ENCODE results near the gene PJA2.
"Not testable (repeated sequence)": the region's sequence is repeated elsewhere in the genome, so short reads cannot be mapped to it uniquely, and the experiment has no call there.

PJA2 gene, protein sequence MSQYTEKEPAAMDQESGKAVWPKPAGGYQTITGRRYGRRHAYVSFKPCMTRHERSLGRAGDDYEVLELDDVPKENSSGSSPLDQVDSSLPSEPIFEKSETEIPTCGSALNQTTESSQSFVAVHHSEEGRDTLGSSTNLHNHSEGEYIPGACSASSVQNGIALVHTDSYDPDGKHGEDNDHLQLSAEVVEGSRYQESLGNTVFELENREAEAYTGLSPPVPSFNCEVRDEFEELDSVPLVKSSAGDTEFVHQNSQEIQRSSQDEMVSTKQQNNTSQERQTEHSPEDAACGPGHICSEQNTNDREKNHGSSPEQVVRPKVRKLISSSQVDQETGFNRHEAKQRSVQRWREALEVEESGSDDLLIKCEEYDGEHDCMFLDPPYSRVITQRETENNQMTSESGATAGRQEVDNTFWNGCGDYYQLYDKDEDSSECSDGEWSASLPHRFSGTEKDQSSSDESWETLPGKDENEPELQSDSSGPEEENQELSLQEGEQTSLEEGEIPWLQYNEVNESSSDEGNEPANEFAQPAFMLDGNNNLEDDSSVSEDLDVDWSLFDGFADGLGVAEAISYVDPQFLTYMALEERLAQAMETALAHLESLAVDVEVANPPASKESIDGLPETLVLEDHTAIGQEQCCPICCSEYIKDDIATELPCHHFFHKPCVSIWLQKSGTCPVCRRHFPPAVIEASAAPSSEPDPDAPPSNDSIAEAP

DNA sequence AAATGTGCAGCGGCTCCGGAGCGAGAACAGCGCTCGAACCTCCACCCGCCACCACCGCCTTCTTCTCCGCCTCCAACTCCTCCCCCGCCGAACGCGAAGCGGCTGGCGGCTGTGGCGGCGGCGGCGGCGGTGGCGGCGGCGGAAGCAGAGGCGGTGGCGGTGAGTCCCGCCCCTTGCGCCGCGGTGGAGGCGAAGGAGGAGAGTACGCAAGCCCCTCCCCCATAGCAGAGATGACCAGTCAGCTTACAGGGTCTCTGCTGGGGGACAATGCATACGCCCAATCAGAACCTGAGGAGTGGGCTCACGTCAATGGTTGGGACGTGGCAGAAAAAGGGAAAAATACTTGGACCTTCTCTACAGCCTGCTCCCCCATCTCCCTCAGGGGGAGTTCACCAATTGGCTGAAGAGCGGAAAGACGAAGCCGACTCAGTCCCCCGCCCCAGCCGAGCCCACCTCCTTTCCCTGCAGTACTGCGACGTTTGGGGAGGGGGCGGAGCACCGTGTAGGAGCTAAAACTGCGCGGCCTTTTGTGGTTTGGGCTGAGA, at the start of gene PJA2:
PJA2 (minus strand) TSS at position 131 of the 545 bp plus-strand sequence. CDS start 26,541 bp downstream, outside the sequence.
- DNase-seq, result peak; percentile 94

GRCh38 chr5:109455598-109456096, 45.9 kb upstream of the PJA2 start:
- no peak for DNase-seq

DNA sequence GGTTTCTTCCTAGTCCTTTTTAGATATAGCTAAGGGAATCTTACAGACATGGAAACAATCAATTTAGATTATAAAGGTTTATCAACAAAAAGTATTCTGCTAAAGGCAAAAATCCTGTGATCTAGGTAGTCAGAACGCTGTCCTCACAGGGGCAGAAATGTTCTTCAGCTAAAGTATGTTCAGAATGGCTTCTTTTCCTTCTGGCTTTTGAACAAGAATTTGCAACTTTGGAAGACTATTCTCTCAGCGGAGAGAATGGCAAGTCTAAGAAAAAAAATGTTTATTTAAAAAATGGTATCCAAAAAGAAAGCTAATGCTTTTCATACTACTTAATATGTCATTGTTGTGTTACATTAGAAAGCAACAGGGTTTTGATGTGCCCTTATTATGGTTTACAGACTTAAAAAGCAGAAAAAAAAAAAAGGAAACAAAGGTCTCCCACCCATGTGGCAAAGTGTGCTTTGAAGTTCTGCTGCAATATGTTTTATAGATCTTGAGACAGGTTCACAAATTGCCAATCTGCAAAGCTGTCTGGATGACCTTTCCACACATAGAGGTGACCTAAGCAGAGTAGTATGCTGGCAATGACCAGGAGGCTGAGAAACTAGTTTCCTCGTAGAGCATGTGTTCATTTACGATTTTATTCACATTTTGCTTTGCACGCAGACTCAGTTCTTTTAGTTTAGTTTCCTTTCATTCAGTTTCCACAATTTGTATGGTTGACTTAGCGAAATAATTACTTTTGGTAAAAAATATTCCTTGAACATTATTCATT, 45.1 kb upstream of the PJA2 start:
- DNase-seq, result no peak

GRCh38 chr5:109453251-109453650, 43.5 kb upstream of the PJA2 start:
- no peak for DNase-seq

- DNase-seq, result no peak
These were observed 42.9 kb upstream of the PJA2 start for GRCh38 chr5:109452661-109453060.

- no peak for DNase-seq
These were observed 41.4 kb upstream of the PJA2 start for GRCh38 chr5:109451146-109451545.

DNA sequence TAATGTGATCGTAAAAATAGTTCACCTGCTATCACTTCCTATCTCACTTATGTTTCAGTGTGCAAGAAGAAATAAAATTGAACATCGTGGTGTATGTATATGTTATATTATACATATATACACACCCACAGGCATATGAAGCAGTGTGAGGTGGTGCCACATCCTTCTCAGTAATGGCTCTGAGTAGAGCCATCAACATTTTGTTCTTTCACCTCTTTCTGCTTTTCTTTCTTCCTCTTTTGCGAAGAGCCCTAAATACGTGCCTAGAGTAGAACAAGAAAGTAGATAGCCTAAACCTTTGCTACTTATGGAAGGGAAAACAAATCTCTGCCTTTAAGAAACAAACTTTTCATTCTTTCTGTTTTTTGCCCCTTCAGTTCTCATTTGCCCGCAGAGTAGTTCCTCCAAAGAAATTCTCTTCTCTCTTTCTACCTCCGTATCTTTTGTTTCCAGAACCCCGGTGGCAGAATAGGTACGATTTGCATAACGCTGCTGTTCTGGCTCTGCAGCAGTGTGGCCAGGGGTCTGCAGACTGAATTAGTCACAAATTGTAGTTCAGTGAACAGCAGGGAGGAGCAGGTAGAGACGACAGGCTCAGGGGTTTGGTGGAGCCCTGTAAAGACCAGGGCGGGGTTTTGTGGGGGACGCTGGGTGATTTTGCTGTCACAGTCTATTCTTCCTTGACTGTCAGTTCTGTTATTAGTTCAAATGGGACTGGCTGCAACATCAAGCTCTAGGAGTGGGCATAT, 40.5 kb upstream of the PJA2 start:
- no peak for DNase-seq

DNA sequence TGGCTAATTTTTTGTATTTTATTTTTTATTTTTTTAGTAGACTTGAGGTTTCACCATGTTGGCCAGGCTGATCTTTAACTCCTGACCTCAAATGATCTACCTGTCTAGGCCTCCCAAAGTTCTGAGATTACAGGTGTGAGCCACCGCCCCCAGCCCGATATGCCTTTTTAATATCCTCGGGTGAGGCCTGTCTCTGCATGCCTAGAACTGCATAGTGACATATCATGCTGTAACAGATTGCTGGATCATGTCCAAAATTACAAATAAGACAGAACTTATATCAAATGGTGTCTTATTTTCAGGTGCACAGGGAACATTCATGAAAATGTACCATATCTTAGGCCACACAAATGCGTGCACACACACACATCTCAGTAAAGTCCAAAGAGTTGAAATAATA, 39.1 kb upstream of the PJA2 start:
- DNase-seq, result no peak

DNA sequence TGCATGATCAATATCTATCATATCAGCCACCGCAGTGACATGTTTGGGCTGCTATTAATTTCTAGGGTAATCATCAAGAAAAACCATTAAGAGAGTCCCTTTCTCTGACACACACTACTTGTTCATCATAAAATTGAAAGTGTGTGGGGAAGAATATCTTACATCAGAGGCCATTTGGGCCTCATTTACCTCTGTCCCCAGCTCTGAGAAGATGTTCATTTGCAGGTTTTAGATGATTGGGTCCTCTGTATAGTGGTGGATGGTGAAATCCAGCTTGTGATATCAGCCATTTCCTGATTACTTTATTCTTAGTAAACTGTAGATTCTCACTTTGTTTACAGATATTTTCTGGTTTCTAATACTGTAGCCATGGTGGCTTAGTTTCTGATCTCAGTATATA, 29.8 kb upstream of the PJA2 start:
- no peak for DNase-seq

DNA sequence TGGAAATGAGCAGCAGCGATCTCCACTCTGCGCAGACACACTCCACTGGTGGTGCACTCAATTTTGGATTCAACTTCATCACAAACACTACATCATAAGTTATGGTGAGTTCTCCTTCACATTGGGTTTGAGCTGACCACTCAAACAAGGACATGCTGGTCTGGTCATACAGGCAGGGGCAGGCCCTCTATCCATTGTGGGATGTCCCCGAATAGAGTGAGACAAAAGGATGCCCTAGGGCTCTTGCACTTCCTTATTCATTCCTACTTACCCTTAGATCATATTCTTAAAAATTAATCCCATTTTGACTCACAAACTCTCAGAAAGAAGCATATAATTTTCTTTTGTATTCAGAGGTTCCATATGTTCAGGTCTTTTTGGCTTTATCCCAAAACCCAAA, 16.3 kb upstream of the PJA2 start:
- DNase-seq, result no peak

- not testable (repeated sequence) for DNase-seq
These were observed 15.7 kb upstream of the PJA2 start for GRCh38 chr5:109425521-109425920.

DNA sequence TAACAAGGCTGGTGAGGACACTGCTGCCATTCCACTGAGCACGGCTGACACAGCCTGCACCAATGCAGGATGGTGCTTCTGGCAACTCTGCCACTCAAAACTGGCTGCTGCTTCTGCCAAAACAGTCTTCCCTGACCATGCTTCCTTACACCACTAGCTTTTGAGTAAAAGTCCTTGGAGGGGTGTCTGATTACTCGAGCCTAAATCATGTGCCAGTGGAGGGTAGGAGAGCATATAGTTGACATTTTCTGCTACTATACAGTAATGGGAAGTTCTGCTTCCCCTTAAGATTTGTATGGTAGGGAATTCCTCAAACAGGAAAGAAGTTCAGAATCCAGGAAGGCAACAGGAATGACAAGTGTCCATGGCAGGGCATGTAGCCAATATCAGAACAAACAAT, 12.2 kb upstream of the PJA2 start:
- no peak for DNase-seq

DNA sequence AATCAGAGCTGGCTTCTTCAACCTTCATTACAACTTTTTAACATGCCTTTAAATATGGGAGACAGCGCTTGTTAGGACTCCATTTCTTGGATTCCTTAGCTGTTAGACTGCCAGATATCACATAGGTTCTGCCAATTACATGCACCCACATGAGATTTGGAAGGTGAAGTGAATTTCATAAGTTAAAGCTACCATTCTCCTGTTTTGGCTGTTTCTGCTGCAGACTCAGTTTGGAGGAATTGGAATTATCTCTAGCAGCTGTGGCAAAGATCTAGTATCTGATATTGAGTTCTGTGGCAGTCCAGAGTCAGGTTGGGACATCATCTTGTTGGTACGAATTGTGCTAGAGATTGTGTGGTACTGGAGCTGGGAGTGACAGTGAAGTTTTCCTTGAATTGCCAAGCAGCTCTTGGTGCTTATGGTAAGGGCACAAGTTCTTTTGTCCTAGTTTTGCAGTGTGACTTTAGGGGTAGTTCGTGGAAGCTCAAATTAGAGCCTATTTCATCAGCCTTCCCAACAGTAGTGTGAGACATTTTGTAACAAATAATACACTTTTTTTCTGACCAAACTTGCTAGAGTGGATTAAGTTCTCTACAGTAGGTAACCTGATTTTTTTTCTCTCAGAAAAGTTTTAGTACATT, 9.1 kb upstream of the PJA2 start:
- DNase-seq, result no peak

GRCh38 chr5:109416882-109417281, 7.1 kb upstream of the PJA2 start:
- no peak for DNase-seq

- not testable (repeated sequence) for DNase-seq
These were observed 4.2 kb upstream of the PJA2 start for GRCh38 chr5:109413921-109414461.

GRCh38 chr5:109413458-109413857, 3.7 kb upstream of the PJA2 start:
- DNase-seq, result no peak

GRCh38 chr5:109412981-109413402, 3.2 kb upstream of the PJA2 start:
- no peak for DNase-seq

DNA sequence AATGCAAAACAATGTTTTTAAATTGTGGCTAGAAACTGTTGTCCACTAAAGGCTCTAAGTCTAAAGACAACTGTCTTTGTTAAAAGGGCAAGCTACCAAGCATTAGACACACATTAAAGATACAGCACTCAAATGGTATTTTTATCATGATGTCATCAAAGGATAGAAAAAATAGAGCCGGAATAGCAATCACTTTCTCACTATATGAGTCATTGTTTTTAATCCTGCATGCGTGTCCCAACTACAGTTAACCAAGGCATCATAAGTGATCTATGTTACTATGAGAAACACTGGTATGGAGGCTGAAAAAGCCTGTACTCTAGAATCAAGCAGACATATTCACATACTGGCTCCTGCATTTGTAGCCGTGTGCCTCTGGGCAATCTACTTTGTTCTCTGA, 1.9 kb upstream of the PJA2 start:
- DNase-seq, result no peak

- no peak for DNase-seq
These were observed 1.4 kb upstream of the PJA2 start for GRCh38 chr5:109411149-109411514.

- DNase-seq, result peak; percentile 15
These were observed 795 bp upstream of the PJA2 start for GRCh38 chr5:109410389-109411148.
